VCaP (cell line): ENCODE data around the gene PACS2.

ENCODE experiments used
- H3K27ac ChIP-seq: fragments of 450-650 bp; 2 replicates; pipeline ENCODE4 v1.5.1; 2017
- CTCF ChIP-seq: fragments of 450-650 bp; conservative IDR thresholded peaks from 2 replicates; pipeline ENCODE4 v1.5.1; 2017; ENCODE audit warnings: mild to moderate bottlenecking, moderate library complexity

Gene PACS2

DNA sequence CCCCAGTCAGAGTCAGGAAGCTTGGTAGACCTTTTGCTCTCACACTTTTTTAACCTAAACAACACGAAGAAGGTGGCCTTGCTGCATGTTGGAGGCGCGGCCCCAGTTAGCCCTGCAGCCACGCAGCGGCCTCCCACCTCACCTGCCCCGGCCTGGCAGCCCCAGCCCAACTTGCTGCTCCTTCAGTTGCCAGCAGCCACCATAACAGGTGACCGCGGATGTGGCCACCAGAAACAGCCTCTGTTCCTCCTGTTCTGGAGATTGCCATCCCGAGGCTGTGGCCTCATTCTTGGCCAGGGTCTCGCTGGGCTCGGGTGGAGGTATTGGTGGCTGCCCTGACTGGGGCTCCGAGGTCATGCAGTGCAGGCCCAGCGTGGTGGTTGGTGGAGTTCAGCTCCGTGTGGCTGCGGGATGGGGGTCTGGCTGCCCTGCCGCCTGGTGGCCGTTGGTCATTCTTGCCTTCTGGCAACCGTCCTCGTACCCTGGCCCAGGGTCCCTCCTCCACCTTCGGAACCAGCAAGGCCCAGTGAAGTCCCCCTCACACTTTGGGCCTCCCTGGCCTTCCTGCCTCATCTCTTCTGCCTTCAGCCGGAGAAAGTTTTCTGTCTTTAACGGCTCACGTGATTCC lies 63.1 kb downstream of the PACS2 start:
- no peak for TF ChIP-seq CTCF
- H3K27ac ChIP-seq: no peak overlapping the region

DNA sequence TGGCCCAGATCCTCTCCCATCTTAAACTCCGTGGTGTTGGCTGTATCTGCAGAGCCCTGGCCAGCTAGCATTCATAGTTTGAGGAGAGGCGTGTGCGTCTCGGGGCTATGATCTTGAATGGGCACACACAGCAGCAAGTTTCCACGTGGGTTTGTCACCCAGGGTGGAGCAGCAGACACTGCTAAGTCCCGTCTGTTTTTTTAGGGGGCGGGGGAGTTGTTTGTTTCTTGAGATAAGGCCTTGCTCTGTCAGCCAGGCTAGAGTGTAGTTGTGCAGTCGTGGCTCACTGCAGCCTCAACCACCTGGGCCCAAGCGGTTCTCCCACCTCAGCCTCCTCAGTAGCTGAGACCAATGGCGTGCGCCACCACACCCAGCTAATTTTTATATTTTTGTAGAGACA lies 63.7 kb downstream of the PACS2 start:
- H3K27ac ChIP-seq: no peak overlapping the region
- no peak for TF ChIP-seq CTCF

DNA sequence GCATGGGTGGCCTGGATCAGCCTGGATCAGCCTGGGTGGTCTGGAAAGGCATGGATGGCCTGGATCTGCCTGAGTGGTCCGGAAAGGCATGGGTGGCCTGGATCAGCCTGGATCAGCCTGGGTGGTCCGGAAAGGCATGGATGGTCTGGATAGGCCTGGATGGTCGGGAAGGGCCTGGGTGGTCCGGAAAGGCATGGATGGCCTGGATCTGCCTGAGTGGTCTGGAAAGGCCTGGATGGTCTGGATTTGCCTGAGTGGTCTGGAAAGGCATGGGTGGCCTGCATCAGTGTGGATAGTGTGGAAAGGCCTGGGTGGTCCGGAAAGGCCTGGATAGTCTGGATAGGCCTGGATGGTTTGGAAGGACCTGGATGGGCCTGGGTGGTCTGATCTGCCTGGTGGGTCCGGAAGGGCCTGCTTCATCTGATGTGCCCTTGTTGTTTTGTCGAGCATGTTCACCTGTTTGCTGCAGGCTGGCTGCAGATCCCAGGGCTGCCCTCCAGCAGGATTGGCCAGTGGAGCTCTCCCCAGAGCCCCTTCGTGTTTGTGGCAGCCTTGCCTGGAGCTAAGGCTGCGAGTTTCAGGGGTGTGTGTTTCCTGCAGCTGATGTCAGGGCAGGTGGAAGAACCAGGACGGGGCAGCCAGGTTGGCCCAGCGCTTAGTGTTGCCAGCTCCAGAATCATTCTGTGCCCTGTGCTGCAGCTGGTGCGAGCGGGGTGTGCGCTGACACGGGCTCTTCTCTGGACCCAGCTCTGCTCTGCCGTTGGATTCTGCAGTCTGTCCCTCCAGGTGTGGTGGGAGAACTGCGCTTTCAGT lies 64.5 kb downstream of the PACS2 start:
- H3K27ac ChIP-seq: no peak overlapping the region
- TF ChIP-seq CTCF: no peak

DNA sequence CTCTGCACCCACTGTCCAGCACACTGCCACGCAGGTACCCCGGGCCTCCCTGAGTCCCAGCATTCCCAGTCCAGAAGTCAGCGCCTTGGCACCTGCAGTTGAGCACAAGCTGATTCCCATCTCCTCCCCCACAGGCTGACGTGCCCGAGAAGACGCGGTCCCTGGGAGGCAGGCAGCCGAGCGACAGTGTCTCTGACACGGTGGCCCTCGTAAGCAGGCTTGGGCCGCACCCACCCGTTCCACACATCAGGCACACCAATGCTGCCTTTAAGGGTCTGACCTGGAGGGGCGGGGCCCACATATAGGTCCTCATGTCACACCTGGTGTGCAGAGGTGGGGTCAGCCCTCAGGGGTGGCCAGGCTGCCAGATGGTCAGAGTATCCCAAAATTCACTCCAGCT lies 65.4 kb downstream of the PACS2 start:
- TF ChIP-seq CTCF: no peak
- H3K27ac ChIP-seq: no peak overlapping the region

DNA sequence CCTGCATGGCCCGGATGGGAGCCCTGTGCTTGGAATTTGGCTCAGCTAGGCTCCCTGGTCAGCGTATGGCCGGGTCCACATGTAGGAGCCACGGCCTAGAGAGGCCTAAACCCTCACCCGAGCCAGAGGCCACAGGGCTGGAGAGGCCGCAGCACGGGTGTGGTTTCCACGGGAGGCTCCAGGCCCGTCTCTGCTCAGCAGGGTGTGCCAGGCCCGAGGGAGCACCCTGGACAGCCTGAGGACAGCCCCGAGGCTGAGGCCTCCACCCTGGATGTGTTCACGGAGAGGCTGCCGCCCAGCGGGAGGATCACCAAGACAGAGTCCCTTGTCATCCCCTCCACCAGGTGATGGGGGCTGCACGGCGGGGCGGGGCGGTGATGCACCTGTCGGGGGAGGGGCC lies 66.2 kb downstream of the PACS2 start:
- H3K27ac ChIP-seq: no peak overlapping the region
- TF ChIP-seq CTCF: no peak

GRCh38 chr14:105381446-105382342 lies 67.1 kb downstream of the PACS2 start:
- no peak for TF ChIP-seq CTCF
- no peak overlapping the region for H3K27ac ChIP-seq
